ENCODE data around the gene INPP5A. TPM values are rescaled to one million over a fixed set of nuclear protein-coding genes. Genes with fewer than 3 reads are reported as not detected.

INPP5A gene
- total and polyA plus RNA-seq, 5 donors from 2014 or later: 0.66 to 21.3 (median 1.0) TPM

DNA sequence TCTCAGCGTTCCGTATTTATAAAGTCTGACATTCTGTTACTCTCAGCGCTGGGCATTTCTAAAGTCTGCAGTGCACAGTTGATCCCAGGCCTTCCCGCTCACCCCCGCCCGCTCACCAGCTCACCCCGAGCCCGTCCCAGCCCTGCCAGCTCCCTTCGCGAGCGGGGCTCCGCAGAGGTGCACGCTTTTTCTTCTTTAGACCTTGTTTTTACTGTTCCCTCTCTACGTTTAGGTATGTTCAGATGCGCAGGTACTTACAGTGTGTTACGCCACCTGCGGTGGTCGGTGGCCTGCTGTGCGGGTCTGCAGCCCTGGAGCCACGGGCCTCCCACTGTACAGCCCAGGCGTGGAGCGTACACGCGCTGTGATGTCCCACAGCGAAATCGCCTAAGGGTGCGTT is 219.6 kb downstream of the INPP5A start:
- H3K27ac Mint-ChIP-seq: no peak overlapping the region
- H3K4me1 Mint-ChIP-seq: peaks cover 0 to 3% (median 1%) of the 10 kb centered on the region in 4 donors
- no peak overlapping the region for H3K4me3 ChIP-seq (ENCODE audit: low read depth, low read length)
- ATAC-seq (ENCODE audit: low read depth in 2 of 2) (no peak), DNase-seq (no peak)
- H3K9me3 ChIP-seq (ENCODE audit: control insufficient read depth in 2 of 2, low read length in 2 of 2): peaks cover 0 to 4% of the 10 kb centered on the region in 2 experiments
- peaks cover 0 to 4% (median 0%) of the 10 kb centered on the region in 7 donors for H3K9me3 Mint-ChIP-seq
- no peaks in the 10 kb centered on the region for H3K4me1 ChIP-seq (ENCODE audit: control insufficient read depth, insufficient read depth, low read length, poor library complexity, severe bottlenecking)
- H3K27me3 ChIP-seq (ENCODE audit: control insufficient read depth, insufficient read depth, low read length): no peaks in the 10 kb centered on the region
- H3K36me3 Mint-ChIP-seq: peaks cover 36% of the 10 kb centered on the region
- H3K27me3 Mint-ChIP-seq: no peaks in the 10 kb centered on the region
- H3K27ac ChIP-seq (ENCODE audit: insufficient read depth, low read length, poor library complexity, severe bottlenecking): no peak overlapping the region
- no peak overlapping the region for H3K4me3 Mint-ChIP-seq
- peaks cover 11% of the 10 kb centered on the region for H3K36me3 ChIP-seq (ENCODE audit: control insufficient read depth, insufficient read depth, low read length)

DNA sequence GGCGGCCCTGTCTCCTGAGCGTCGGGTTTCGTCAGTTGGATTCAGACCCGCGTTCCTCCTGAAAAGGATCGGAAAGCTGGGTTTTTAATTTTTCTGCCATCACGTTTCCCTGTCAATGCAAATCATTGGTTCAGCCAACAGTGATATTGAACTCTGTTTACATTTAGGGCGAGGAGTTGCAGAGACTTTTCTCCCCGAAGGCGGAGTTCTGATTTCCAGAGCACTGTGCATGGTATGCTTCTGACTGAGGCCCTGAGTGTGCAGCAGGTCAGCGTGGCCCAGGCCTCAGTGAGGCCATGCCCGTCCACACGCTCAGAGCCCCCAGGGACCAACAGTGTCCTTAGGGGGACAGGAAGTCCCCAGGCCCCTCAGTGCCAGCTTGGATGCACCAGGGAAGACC is 221.3 kb downstream of the INPP5A start:
- no peak overlapping the region for H3K27ac Mint-ChIP-seq
- Histone ChIP-seq H3K36me3 (ENCODE audit: control insufficient read depth, insufficient read depth, low read length) (peaks cover 10% of the 10 kb centered on the region), H3K9me3 (ENCODE audit: control insufficient read depth in 2 of 2, low read length in 2 of 2) (peaks cover 0 to 4% of the 10 kb centered on the region in 2 experiments), H3K4me3 (ENCODE audit: low read depth, low read length) (no peak overlapping the region), H3K27ac (ENCODE audit: insufficient read depth, low read length, poor library complexity, severe bottlenecking) (no peak overlapping the region), H3K4me1 (ENCODE audit: control insufficient read depth, insufficient read depth, low read length, poor library complexity, severe bottlenecking) (no peaks in the 10 kb centered on the region), H3K27me3 (ENCODE audit: control insufficient read depth, insufficient read depth, low read length) (no peaks in the 10 kb centered on the region)
- no peaks in the 10 kb centered on the region for H3K27me3 Mint-ChIP-seq
- H3K4me1 Mint-ChIP-seq: peaks cover 0 to 3% (median 2%) of the 10 kb centered on the region in 4 donors
- H3K4me3 Mint-ChIP-seq: no peak overlapping the region
- H3K36me3 Mint-ChIP-seq: peaks cover 34% of the 10 kb centered on the region
- peaks cover 0 to 4% (median 0%) of the 10 kb centered on the region in 7 donors for H3K9me3 Mint-ChIP-seq
- DNase-seq: no peak
- no peak for ATAC-seq (ENCODE audit: low read depth in 2 of 2)

DNA sequence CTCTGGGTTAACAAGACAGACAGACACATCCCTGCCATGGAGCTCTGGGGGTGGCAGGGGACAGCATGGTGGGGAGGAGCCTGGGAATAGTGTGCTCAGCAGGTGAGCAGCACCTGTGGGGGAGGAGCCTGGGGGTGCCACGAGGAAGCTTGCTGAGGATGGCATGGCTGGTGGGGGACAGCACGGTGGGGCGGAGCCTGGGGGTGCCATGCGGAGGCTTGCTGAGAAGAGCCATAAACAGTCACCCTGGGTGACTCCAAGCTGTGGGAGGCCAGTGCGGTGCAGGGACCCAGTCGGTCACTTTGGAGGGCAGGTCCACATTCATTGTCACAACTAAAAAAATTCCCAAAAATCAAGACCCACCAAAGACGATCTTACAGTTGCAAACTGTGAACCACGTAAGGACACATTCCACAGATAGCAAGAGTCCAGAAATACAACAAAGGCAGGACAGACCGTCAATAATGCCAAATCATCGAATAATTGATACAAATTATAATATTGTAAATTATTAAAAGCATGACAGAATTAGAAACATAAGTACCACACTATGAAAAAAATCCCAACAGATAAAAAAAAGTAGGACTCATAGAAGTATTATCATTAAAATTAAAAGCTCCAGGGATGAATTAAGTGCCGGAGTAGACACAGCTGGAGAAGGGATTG is 223.9 kb downstream of the INPP5A start:
- H3K36me3 Mint-ChIP-seq: peaks cover 21% of the 10 kb centered on the region
- peaks cover 0 to 4% (median 2%) of the 10 kb centered on the region in 7 donors for H3K9me3 Mint-ChIP-seq
- ATAC-seq (ENCODE audit: low read depth in 2 of 2) (no peak), DNase-seq (no peak)
- Histone ChIP-seq H3K9me3 (ENCODE audit: control insufficient read depth in 2 of 2, low read length in 2 of 2) (peaks cover 0 to 1% of the 10 kb centered on the region in 2 experiments), H3K27me3 (ENCODE audit: control insufficient read depth, insufficient read depth, low read length) (no peaks in the 10 kb centered on the region), H3K36me3 (ENCODE audit: control insufficient read depth, insufficient read depth, low read length) (peaks cover 3% of the 10 kb centered on the region), H3K4me1 (ENCODE audit: control insufficient read depth, insufficient read depth, low read length, poor library complexity, severe bottlenecking) (no peaks in the 10 kb centered on the region), H3K4me3 (ENCODE audit: low read depth, low read length) (no peak overlapping the region), H3K27ac (ENCODE audit: insufficient read depth, low read length, poor library complexity, severe bottlenecking) (no peak overlapping the region)
- peaks cover 0 to 8% (median 0%) of the 10 kb centered on the region in 4 donors for H3K4me1 Mint-ChIP-seq
- H3K27ac Mint-ChIP-seq: no peak overlapping the region
- H3K27me3 Mint-ChIP-seq: no peaks in the 10 kb centered on the region
- H3K4me3 Mint-ChIP-seq: no peak overlapping the region

DNA sequence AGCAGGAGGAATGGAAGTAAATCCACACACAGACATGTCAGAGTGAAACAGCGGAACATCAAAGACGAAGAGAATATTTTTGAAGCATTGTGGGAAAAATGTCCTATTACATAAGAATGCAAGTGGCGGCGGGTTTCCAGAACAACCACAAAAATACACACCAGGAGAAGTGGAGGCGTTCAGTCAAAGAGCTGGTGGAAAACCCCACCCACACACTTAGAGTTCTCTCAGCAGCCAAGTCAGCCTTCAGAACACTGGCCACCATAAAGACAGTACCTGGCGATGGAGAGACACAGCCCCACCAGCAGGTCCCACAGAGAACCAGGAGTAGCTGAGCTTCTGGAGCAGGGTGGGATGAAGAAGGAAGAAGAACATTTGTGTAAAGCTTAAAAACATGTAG is 224.7 kb downstream of the INPP5A start:
- no peaks in the 10 kb centered on the region for H3K27me3 ChIP-seq (ENCODE audit: control insufficient read depth, insufficient read depth, low read length)
- H3K9me3 Mint-ChIP-seq: peaks cover 0 to 5% (median 2%) of the 10 kb centered on the region in 7 donors
- H3K4me1 Mint-ChIP-seq: peaks cover 0 to 8% (median 0%) of the 10 kb centered on the region in 4 donors
- H3K4me3 ChIP-seq (ENCODE audit: low read depth, low read length): no peak overlapping the region
- ATAC-seq (ENCODE audit: low read depth in 2 of 2): no peak
- no peaks in the 10 kb centered on the region for H3K27me3 Mint-ChIP-seq
- no peak overlapping the region for H3K4me3 Mint-ChIP-seq
- H3K36me3 ChIP-seq (ENCODE audit: control insufficient read depth, insufficient read depth, low read length): peaks cover 3% of the 10 kb centered on the region
- H3K27ac ChIP-seq (ENCODE audit: insufficient read depth, low read length, poor library complexity, severe bottlenecking): no peak overlapping the region
- H3K27ac Mint-ChIP-seq: peak overlapping the region in 1 of 3 donors; percentile 31
- no peaks in the 10 kb centered on the region for H3K4me1 ChIP-seq (ENCODE audit: control insufficient read depth, insufficient read depth, low read length, poor library complexity, severe bottlenecking)
- no peak for DNase-seq
- peaks cover 18% of the 10 kb centered on the region for H3K36me3 Mint-ChIP-seq
- no peaks in the 10 kb centered on the region for H3K9me3 ChIP-seq (ENCODE audit: control insufficient read depth in 2 of 2, low read length in 2 of 2)

DNA sequence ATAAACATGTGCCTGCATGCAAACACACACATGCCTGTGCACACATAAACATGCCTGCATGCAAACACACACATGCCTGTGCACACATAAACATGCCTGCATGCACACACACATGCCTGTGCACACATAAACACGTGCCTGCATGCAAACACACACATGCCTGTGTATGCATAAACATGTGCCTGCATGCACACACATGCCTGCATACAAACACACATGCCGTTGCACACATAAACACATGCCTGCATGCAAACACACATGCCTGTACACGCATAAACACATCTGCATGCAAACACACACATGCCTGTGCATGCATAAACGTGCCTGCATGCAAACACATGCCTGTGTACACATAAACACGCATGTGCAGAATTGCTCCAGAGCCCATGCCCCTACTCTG is 226.0 kb downstream of the INPP5A start:
- peaks cover 0 to 8% (median 0%) of the 10 kb centered on the region in 4 donors for H3K4me1 Mint-ChIP-seq
- no peak overlapping the region for H3K4me3 ChIP-seq (ENCODE audit: low read depth, low read length)
- H3K9me3 ChIP-seq (ENCODE audit: control insufficient read depth in 2 of 2, low read length in 2 of 2): no peaks in the 10 kb centered on the region
- no peak overlapping the region for H3K27ac Mint-ChIP-seq
- no peak for ATAC-seq (ENCODE audit: low read depth in 2 of 2)
- peaks cover 18% of the 10 kb centered on the region for H3K36me3 Mint-ChIP-seq
- H3K27me3 ChIP-seq (ENCODE audit: control insufficient read depth, insufficient read depth, low read length): no peaks in the 10 kb centered on the region
- H3K27me3 Mint-ChIP-seq: no peaks in the 10 kb centered on the region
- no peak for DNase-seq
- peaks cover 0 to 5% (median 2%) of the 10 kb centered on the region in 7 donors for H3K9me3 Mint-ChIP-seq
- H3K4me1 ChIP-seq (ENCODE audit: control insufficient read depth, insufficient read depth, low read length, poor library complexity, severe bottlenecking): no peaks in the 10 kb centered on the region
- H3K4me3 Mint-ChIP-seq: no peak overlapping the region
- H3K27ac ChIP-seq (ENCODE audit: insufficient read depth, low read length, poor library complexity, severe bottlenecking): no peak overlapping the region
- peaks cover 1% of the 10 kb centered on the region for H3K36me3 ChIP-seq (ENCODE audit: control insufficient read depth, insufficient read depth, low read length)

DNA sequence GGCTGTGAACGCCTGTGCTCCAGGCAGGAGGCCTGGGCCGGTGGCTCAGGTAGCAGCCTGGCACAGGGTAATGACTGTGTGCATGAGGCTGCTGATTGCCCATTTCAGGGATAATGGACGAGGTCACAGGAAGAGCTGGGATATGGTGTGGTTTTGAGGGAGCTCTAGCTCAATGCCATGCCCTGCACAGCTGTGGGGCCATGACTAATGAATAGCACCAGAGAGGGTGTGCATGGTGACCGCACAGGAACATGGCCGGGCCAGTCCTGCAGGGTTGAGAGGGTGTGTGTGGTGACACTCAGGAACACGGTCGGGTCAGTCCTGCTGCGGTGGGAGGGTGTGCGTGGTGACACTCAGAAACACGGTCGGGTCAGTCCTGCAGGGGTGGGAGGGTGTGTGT is 226.5 kb downstream of the INPP5A start:
- DNase-seq (no peak), ATAC-seq (ENCODE audit: low read depth in 2 of 2) (no peak)
- Histone ChIP-seq H3K9me3 (ENCODE audit: control insufficient read depth in 2 of 2, low read length in 2 of 2) (no peaks in the 10 kb centered on the region), H3K36me3 (ENCODE audit: control insufficient read depth, insufficient read depth, low read length) (no peaks in the 10 kb centered on the region), H3K27me3 (ENCODE audit: control insufficient read depth, insufficient read depth, low read length) (no peaks in the 10 kb centered on the region), H3K27ac (ENCODE audit: insufficient read depth, low read length, poor library complexity, severe bottlenecking) (no peak overlapping the region), H3K4me1 (ENCODE audit: control insufficient read depth, insufficient read depth, low read length, poor library complexity, severe bottlenecking) (no peaks in the 10 kb centered on the region), H3K4me3 (ENCODE audit: low read depth, low read length) (no peak overlapping the region)
- peaks cover 21% of the 10 kb centered on the region for H3K36me3 Mint-ChIP-seq
- peaks cover 0 to 5% (median 2%) of the 10 kb centered on the region in 7 donors for H3K9me3 Mint-ChIP-seq
- H3K27me3 Mint-ChIP-seq: no peaks in the 10 kb centered on the region
- no peak overlapping the region for H3K27ac Mint-ChIP-seq
- H3K4me3 Mint-ChIP-seq: no peak overlapping the region
- H3K4me1 Mint-ChIP-seq: peaks cover 0 to 8% (median 0%) of the 10 kb centered on the region in 4 donors

DNA sequence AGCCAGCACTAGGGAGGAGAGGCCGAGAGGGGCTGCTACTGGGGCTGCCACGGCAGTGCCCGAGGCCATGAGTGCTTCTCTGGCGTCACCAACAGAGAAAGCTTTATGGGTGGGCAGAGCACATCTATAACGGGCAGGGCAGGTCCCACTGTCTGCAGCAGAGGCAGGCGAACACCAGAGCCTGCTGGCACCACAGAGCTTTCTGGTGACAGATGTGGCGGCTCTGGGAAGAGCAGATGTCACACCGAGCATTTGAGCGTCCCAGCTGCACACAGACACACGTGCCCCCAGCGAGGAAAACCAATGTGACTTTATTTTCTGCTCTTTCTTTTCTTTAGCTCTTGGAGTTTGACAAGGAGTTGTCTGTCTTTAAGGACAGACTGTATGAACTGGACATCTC is 227.8 kb downstream of the INPP5A start:
- Mint-ChIP-seq H3K4me3 (no peak overlapping the region), H3K27me3 (no peaks in the 10 kb centered on the region), H3K9me3 (peaks cover 0 to 5% (median 2%) of the 10 kb centered on the region in 7 donors), H3K36me3 (peaks cover 21% of the 10 kb centered on the region), H3K27ac (peak overlapping the region in 1 of 3 donors; percentile 46), H3K4me1 (peaks cover 0 to 8% (median 0%) of the 10 kb centered on the region in 4 donors)
- no peak for DNase-seq
- no peak for ATAC-seq (ENCODE audit: low read depth in 2 of 2)
- H3K27ac ChIP-seq (ENCODE audit: insufficient read depth, low read length, poor library complexity, severe bottlenecking): no peak overlapping the region
- H3K36me3 ChIP-seq (ENCODE audit: control insufficient read depth, insufficient read depth, low read length): no peaks in the 10 kb centered on the region
- no peaks in the 10 kb centered on the region for H3K9me3 ChIP-seq (ENCODE audit: control insufficient read depth in 2 of 2, low read length in 2 of 2)
- no peaks in the 10 kb centered on the region for H3K27me3 ChIP-seq (ENCODE audit: control insufficient read depth, insufficient read depth, low read length)
- no peaks in the 10 kb centered on the region for H3K4me1 ChIP-seq (ENCODE audit: control insufficient read depth, insufficient read depth, low read length, poor library complexity, severe bottlenecking)
- no peak overlapping the region for H3K4me3 ChIP-seq (ENCODE audit: low read depth, low read length)

DNA sequence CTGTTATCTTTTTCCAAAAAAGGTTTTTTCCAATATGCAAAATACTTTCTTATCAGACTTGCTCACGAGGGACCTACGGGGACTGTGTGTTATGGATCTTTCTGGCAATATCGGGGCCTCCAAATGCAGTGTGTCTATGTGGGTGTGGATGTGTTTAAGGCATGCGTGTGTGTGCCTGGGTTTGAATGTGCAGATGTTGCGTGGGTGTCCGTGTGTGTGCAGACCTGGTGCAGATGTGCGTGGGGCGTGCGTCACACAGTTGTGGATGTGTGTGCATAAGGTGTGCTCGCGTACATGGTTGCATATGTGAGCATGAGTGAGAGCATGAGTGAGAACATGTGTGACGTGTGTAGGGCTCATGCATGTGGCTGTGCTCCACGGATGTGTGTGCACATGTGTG is 228.7 kb downstream of the INPP5A start:
- Histone ChIP-seq H3K27me3 (ENCODE audit: control insufficient read depth, insufficient read depth, low read length) (no peaks in the 10 kb centered on the region), H3K9me3 (ENCODE audit: control insufficient read depth in 2 of 2, low read length in 2 of 2) (no peaks in the 10 kb centered on the region), H3K36me3 (ENCODE audit: control insufficient read depth, insufficient read depth, low read length) (no peaks in the 10 kb centered on the region), H3K4me3 (ENCODE audit: low read depth, low read length) (no peak overlapping the region), H3K4me1 (ENCODE audit: control insufficient read depth, insufficient read depth, low read length, poor library complexity, severe bottlenecking) (no peaks in the 10 kb centered on the region), H3K27ac (ENCODE audit: insufficient read depth, low read length, poor library complexity, severe bottlenecking) (no peak overlapping the region)
- no peak for DNase-seq
- Mint-ChIP-seq H3K9me3 (peaks cover 0 to 5% (median 2%) of the 10 kb centered on the region in 7 donors), H3K36me3 (peaks cover 21% of the 10 kb centered on the region), H3K4me3 (peak overlapping the region in 1 of 4 donors; percentile 50), H3K27ac (no peak overlapping the region), H3K4me1 (peaks cover 0 to 8% (median 0%) of the 10 kb centered on the region in 4 donors), H3K27me3 (no peaks in the 10 kb centered on the region)
- no peak for ATAC-seq (ENCODE audit: low read depth in 2 of 2)

All from CD4-positive, CD25-positive, alpha-beta regulatory T cell (primary cell).